GM21737 (cell line): ENCODE data around the gene WBP2.

Source experiments
- ATAC-seq: cut with Tn5 transposase; IDR thresholded peaks from one replicate; pipeline ENCODE4 v1.9.1; 2021; ENCODE audit warnings: mild to moderate bottlenecking, moderate library complexity; ENCODE audit not compliant: unreplicated experiment

WBP2 gene

GRCh38 chr17:75831032-75831571, 24.0 kb downstream of the WBP2 start:
- no peak for ATAC-seq

GRCh38 chr17:75830164-75831031, 24.7 kb downstream of the WBP2 start:
- ATAC-seq = no peak

- no peak for ATAC-seq
Measured at GRCh38 chr17:75829747-75830146, 25.4 kb downstream of the WBP2 start.

GRCh38 chr17:75828741-75829140, 26.4 kb downstream of the WBP2 start:
- ATAC-seq = no peak

GRCh38 chr17:75828076-75828400, 27.1 kb downstream of the WBP2 start:
- ATAC-seq = no peak

GRCh38 chr17:75827308-75828075, 27.6 kb downstream of the WBP2 start:
- no peak for ATAC-seq

GRCh38 chr17:75826561-75827307, 28.4 kb downstream of the WBP2 start:
- ATAC-seq = no peak

- no peak for ATAC-seq
Measured at GRCh38 chr17:75825748-75826370, 29.3 kb downstream of the WBP2 start.

- no peak for ATAC-seq
Measured at GRCh38 chr17:75825149-75825552, 30.0 kb downstream of the WBP2 start.

- ATAC-seq = no peak
Measured at GRCh38 chr17:75824666-75825065, 30.5 kb downstream of the WBP2 start.

GRCh38 chr17:75824050-75824552, 31.0 kb downstream of the WBP2 start:
- no peak for ATAC-seq

GRCh38 chr17:75823257-75824041, 31.7 kb downstream of the WBP2 start:
- ATAC-seq = no peak

GRCh38 chr17:75822800-75823166, 32.4 kb downstream of the WBP2 start:
- no peak for ATAC-seq

GRCh38 chr17:75822119-75822799, 32.9 kb downstream of the WBP2 start:
- no peak for ATAC-seq

GRCh38 chr17:75821552-75821951, 33.6 kb downstream of the WBP2 start:
- ATAC-seq = no peak

- no peak for ATAC-seq
Measured at GRCh38 chr17:75820094-75821080, 34.7 kb downstream of the WBP2 start.

GRCh38 chr17:75819678-75820077, 35.5 kb downstream of the WBP2 start:
- no peak for ATAC-seq

GRCh38 chr17:75819116-75819515, 36.0 kb downstream of the WBP2 start:
- ATAC-seq = no peak
